Natural killer cell (primary cell): Measurements from ENCODE around the gene CNNM4. TPM values are rescaled to one million over a fixed set of nuclear protein-coding genes. Genes with fewer than 3 reads are reported as not detected.

Source experiments
- ATAC-seq, 3 donors: fragments of 150-1000 bp in 2 of 3; fragments of 200-7000 bp in 1 of 3; cut with Tn5 transposase; 1 replicate in 1 of 3; 2 replicates in 2 of 3; pipeline ENCODE4 v1.10.0; 2021; ENCODE audit warnings: mild to moderate bottlenecking in 2 of 3, moderate library complexity in 2 of 3
- DNase-seq, 2 donors: peaks; one replicate each; pipeline versions ENCODE4 v3.0.0 to v3.0.0-alpha.2; 2013 to 2021; ENCODE audit warnings: mixed read lengths in 1 of 2
- H3K27ac ChIP-seq: one replicate; pipeline ENCODE4 v1.5.1; 2013; ENCODE audit warnings: mild to moderate bottlenecking, low read length
- H3K27me3 ChIP-seq: one replicate; pipeline ENCODE4 v1.6.1; 2013; ENCODE audit warnings: low read length; ENCODE audit not compliant: control insufficient read depth, insufficient read depth
- H3K36me3 ChIP-seq: one replicate; pipeline ENCODE4 v1.6.1; 2013; ENCODE audit warnings: low read length; ENCODE audit not compliant: control insufficient read depth, insufficient read depth
- H3K4me1 ChIP-seq: one replicate; pipeline ENCODE4 v1.6.1; 2013; ENCODE audit warnings: low read length; ENCODE audit not compliant: control insufficient read depth, insufficient read depth
- H3K4me3 ChIP-seq: one replicate; pipeline ENCODE4 v1.5.1; 2013; ENCODE audit warnings: low read length
- H3K9me3 ChIP-seq: one replicate; pipeline ENCODE4 v1.6.1; 2013; ENCODE audit warnings: low read length; ENCODE audit not compliant: control insufficient read depth, insufficient read depth
- H3K27ac Mint-ChIP-seq, 2 donors: one replicate each; pipeline ENCODE4 v1.8.0; 2022; ENCODE audit warnings: mild to moderate bottlenecking in 2 of 2, mixed read lengths in 2 of 2, moderate library complexity in 1 of 2
- H3K27me3 Mint-ChIP-seq, 2 donors: one replicate each; pipeline ENCODE4 v1.8.0; 2022; ENCODE audit warnings: low read depth in 2 of 2, mixed read lengths in 2 of 2
- H3K36me3 Mint-ChIP-seq: one replicate; pipeline ENCODE4 v1.8.0; 2022; ENCODE audit warnings: mixed read lengths
- H3K4me1 Mint-ChIP-seq, 2 donors: one replicate each; pipeline ENCODE4 v1.8.0; 2022; ENCODE audit warnings: mixed read lengths in 2 of 2
- H3K4me3 Mint-ChIP-seq: one replicate; pipeline ENCODE4 v1.8.0; 2022; ENCODE audit warnings: mild to moderate bottlenecking, moderate library complexity, mixed read lengths
- H3K9me3 Mint-ChIP-seq, 2 donors: one replicate each; pipeline ENCODE4 v1.8.0; 2022; ENCODE audit warnings: mixed read lengths in 2 of 2
- WGBS: methylation state at CpG from one replicate; pipeline ENCODE4 v1.1.7; 2013; ENCODE audit warnings: missing lambda C conversion rate; ENCODE audit not compliant: insufficient coverage; 5-methylcytosine and 5-hydroxymethylcytosine counted together
- intact Hi-C: fragments of 100-400 bp; cut with micrococcal nuclease; formaldehyde crosslinking; loops from one replicate; pipeline ENCODE4 v1.14.2; 2022
- total RNA-seq, 4 donors: library from RNA; stranded (reverse); fragments of 120-200 nt in 1 of 4; gene quantifications; one replicate each; pipeline versions ENCODE4 v1.2.3 to v1.2.4, GENCODE V29; 2013 to 2022
- TF ChIP-seq, protein P1 (sequence below): fragments of 200-600 bp; IDR thresholded peaks from one replicate; pipeline ENCODE4 v1.8.0; 2022; ENCODE audit warnings: antibody characterized with exemption

Gene CNNM4
- total RNA-seq, 3 donors from 2014 or later (not counting 1 experiment from before 2014, with no cell fraction given), result 9.9 to 12.1 (median 10.7) TPM

DNA sequence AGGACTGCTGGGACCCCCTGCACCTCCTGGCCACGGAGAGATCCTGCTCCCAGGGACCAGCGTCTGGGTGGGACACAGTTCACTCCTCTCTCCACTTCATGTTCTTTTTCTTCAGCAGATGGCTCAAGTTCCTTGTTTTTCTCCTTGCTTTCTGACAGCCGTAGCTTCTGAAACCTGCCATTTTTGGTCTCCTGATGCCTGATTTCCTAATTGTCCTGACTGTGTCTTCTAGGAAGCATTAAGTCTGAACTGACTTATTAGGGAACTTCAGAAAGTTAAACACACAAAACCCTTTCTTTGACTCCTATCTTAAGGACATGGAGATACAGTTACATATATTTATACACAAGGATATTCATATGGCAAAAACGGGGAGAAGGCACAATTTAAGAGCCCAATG is 22.7 kb downstream of the CNNM4 start:
- WGBS, result 89% methylated on average over 3 of the region's 4 CpGs
- TF ChIP-seq, protein P1, sequence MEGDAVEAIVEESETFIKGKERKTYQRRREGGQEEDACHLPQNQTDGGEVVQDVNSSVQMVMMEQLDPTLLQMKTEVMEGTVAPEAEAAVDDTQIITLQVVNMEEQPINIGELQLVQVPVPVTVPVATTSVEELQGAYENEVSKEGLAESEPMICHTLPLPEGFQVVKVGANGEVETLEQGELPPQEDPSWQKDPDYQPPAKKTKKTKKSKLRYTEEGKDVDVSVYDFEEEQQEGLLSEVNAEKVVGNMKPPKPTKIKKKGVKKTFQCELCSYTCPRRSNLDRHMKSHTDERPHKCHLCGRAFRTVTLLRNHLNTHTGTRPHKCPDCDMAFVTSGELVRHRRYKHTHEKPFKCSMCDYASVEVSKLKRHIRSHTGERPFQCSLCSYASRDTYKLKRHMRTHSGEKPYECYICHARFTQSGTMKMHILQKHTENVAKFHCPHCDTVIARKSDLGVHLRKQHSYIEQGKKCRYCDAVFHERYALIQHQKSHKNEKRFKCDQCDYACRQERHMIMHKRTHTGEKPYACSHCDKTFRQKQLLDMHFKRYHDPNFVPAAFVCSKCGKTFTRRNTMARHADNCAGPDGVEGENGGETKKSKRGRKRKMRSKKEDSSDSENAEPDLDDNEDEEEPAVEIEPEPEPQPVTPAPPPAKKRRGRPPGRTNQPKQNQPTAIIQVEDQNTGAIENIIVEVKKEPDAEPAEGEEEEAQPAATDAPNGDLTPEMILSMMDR, result no peak
- Mint-ChIP-seq H3K9me3 (no peaks in the 10 kb centered on the region), H3K36me3 (no peaks in the 10 kb centered on the region), H3K4me3 (no peak overlapping the region), H3K27ac (no peak overlapping the region), H3K4me1 (no peaks in the 10 kb centered on the region), H3K27me3 (no peaks in the 10 kb centered on the region)
- Histone ChIP-seq H3K27me3 (no peaks in the 10 kb centered on the region), H3K9me3 (no peaks in the 10 kb centered on the region), H3K36me3 (no peaks in the 10 kb centered on the region), H3K27ac (no peak overlapping the region), H3K4me3 (no peak overlapping the region), H3K4me1 (no peaks in the 10 kb centered on the region)
- no peak for ATAC-seq
- intact Hi-C loops, result no loop called here
- no peak for DNase-seq

DNA sequence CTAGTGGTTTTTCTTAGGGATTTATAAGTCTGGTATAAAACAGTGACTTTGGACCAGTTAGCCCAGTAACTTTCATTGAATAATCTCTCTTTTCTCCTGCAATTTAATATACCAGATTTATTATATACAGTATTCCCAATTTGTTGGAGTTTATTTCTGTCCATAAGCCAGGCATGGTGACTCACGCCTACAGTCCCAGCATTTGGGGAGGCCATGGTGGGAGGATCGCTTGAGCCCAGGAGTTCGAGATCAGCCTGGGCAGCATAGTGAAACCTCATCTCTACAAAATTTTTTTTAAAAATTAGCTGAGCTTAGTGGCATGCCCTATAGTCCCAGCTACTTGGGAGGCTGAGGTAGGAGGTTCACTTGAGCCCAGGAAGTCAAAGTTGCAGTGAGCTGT is 26.7 kb downstream of the CNNM4 start:
- no peak for ATAC-seq
- no peak for DNase-seq
- intact Hi-C loops, result no loop called here
- H3K4me3 Mint-ChIP-seq, result no peak overlapping the region
- Histone ChIP-seq H3K36me3 (no peaks in the 10 kb centered on the region), H3K9me3 (no peaks in the 10 kb centered on the region), H3K4me3 (no peak overlapping the region), H3K27ac (no peak overlapping the region), H3K4me1 (no peaks in the 10 kb centered on the region), H3K27me3 (no peaks in the 10 kb centered on the region)
- TF ChIP-seq, protein P1, result no peak
- 89% methylated on average over 3 of the region's 3 CpGs for WGBS
- H3K27me3 Mint-ChIP-seq, result no peaks in the 10 kb centered on the region
- no peak overlapping the region for H3K27ac Mint-ChIP-seq
- H3K4me1 Mint-ChIP-seq, result peaks cover 0 to 5% of the 10 kb centered on the region in 2 donors
- no peaks in the 10 kb centered on the region for H3K9me3 Mint-ChIP-seq
- H3K36me3 Mint-ChIP-seq, result no peaks in the 10 kb centered on the region

DNA sequence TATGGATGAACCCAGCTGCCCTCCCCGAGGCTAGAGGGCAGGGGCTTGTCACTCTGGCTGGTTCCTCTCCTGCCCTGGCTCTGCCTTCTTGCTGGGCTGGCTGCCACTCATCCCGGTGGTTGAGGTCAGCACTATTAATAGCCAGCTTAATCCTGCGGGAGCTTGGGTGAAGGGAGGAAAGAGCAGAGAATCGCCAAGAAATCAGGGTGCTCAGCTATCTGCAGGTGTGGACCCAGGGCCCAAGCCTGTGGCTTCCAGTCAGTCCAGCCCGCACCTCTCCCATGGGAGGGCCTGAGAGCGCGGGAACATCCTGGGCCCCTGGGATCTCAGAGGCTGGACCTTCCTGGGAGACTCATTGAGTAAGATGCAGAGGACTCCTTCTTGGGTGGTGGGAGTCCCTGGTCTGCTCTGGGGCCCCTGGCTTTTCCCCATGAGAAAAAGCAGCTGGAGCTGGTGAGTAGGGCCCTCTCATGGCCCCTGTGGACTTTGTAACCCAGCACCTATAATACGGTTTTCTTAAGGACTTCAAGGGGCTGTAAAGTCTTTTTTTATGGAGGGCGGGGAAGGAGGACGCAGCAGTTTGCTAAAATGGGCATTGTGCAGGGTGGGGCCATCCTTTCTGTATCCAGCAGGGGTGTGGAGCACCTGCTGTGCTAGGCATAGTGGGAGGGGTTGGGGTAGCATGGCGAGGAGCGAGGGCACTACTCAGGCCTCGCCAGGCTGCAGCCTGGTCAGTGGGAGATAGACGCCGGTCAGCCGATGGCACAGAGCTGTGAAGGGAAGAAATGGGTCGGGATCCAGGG is 27.9 kb downstream of the CNNM4 start:
- H3K4me3 ChIP-seq, result no peak overlapping the region
- H3K27me3 Mint-ChIP-seq, result no peaks in the 10 kb centered on the region
- no peaks in the 10 kb centered on the region for H3K36me3 Mint-ChIP-seq
- TF ChIP-seq, protein P1, result no peak
- no peaks in the 10 kb centered on the region for H3K9me3 ChIP-seq
- intact Hi-C loops, result no loop called here
- no peak overlapping the region for H3K27ac Mint-ChIP-seq
- DNase-seq (no peak), ATAC-seq (no peak)
- H3K4me1 Mint-ChIP-seq, result peaks cover 0 to 9% of the 10 kb centered on the region in 2 donors
- no peaks in the 10 kb centered on the region for H3K36me3 ChIP-seq
- H3K4me3 Mint-ChIP-seq, result no peak overlapping the region
- no peaks in the 10 kb centered on the region for H3K4me1 ChIP-seq
- no peaks in the 10 kb centered on the region for H3K9me3 Mint-ChIP-seq
- H3K27me3 ChIP-seq, result no peaks in the 10 kb centered on the region
- 93% methylated on average over 17 of the region's 17 CpGs for WGBS
- no peak overlapping the region for H3K27ac ChIP-seq

DNA sequence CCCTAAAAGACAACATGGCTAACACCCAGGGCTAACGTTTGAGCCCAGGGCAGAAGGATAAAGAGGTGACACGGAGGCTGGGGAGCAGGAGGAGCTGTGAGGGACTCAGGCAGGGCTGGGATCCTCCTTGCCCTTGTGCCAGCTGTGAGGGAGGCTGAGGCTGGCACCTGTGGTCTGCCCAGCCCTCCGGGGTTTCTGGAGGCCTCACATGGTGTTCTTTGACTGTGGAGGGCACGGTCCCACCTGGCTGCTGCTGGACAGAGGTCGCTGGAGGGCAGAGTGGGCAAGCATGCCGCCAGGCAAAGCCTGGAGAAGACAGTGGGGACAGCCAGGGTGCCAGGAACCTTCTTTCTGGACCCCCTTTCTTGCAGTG is 28.5 kb downstream of the CNNM4 start:
- no peaks in the 10 kb centered on the region for H3K36me3 Mint-ChIP-seq
- 89% methylated on average over 6 of the region's 6 CpGs for WGBS
- Histone ChIP-seq H3K9me3 (no peaks in the 10 kb centered on the region), H3K27me3 (no peaks in the 10 kb centered on the region), H3K4me3 (no peak overlapping the region), H3K27ac (no peak overlapping the region), H3K4me1 (no peaks in the 10 kb centered on the region), H3K36me3 (no peaks in the 10 kb centered on the region)
- TF ChIP-seq, protein P1, result no peak
- intact Hi-C loops, result no loop called here
- ATAC-seq (no peak), DNase-seq (no peak)
- no peaks in the 10 kb centered on the region for H3K27me3 Mint-ChIP-seq
- no peaks in the 10 kb centered on the region for H3K9me3 Mint-ChIP-seq
- H3K4me1 Mint-ChIP-seq, result peaks cover 0 to 9% of the 10 kb centered on the region in 2 donors
- no peak overlapping the region for H3K27ac Mint-ChIP-seq
- no peak overlapping the region for H3K4me3 Mint-ChIP-seq
